H54 (cell line): ENCODE results near the gene ARRDC5.
"Not testable (repeated sequence)": the region's sequence is repeated elsewhere in the genome, so short reads cannot be mapped to it uniquely, and the experiment has no call there.

Experiments
- DNase-seq: peaks from one replicate; pipeline ENCODE4 v3.0.0; 2011; ENCODE audit warnings: low spot score, mixed read lengths; ENCODE audit not compliant: insufficient read length
- FAIRE-seq: peaks from 3 replicates; lab custom pipeline; 2011; peaks lifted over from hg19 to GRCh38; lab: Jason Lieb, UNC
- POLR2A ChIP-seq: IDR thresholded peaks from 2 replicates; pipeline ENCODE4 v1.6.1; 2011; ENCODE audit warnings: low read depth, mild to moderate bottlenecking, low read length

ARRDC5 gene

GRCh38 chr19:4868286-4868834 lies 34.3 kb downstream of the ARRDC5 start:
- DNase-seq (no peak), FAIRE-seq (no peak)
- no peak for TF ChIP-seq POLR2A

- peak; percentile 77 for TF ChIP-seq POLR2A
- DNase-seq (peak; percentile 91), FAIRE-seq (no peak)
These were observed 35.0 kb downstream of the ARRDC5 start, which contains the start of gene PLIN3 for GRCh38 chr19:4867534-4868285. Gene PLIN3 (minus strand): TSS chr19:4867667. CDS start chr19:4861394, 6,273 bp downstream.

- DNase-seq = peak; percentile 36
- peak; percentile 24; the same call in 1 of the 2 replicates for TF ChIP-seq POLR2A
- no peak for FAIRE-seq
These were observed 35.9 kb downstream of the ARRDC5 start for GRCh38 chr19:4866595-4867424.

GRCh38 chr19:4861147-4861546 lies 41.5 kb downstream of the ARRDC5 start:
- TF ChIP-seq POLR2A = no peak
- no peak for DNase-seq
- no peak for FAIRE-seq

GRCh38 chr19:4859697-4860096 lies 43.0 kb downstream of the ARRDC5 start:
- TF ChIP-seq POLR2A = no peak
- DNase-seq (no peak), FAIRE-seq (no peak)

- DNase-seq, FAIRE-seq: not testable (repeated sequence)
These were observed 46.2 kb downstream of the ARRDC5 start for GRCh38 chr19:4856468-4856867.

GRCh38 chr19:4853506-4853905 lies 49.2 kb downstream of the ARRDC5 start:
- FAIRE-seq, DNase-seq: not testable (repeated sequence)

GRCh38 chr19:4852484-4852883 lies 50.2 kb downstream of the ARRDC5 start:
- FAIRE-seq = no peak
- no peak for TF ChIP-seq POLR2A
- DNase-seq = no peak

- no peak for FAIRE-seq
These were observed 51.0 kb downstream of the ARRDC5 start for GRCh38 chr19:4851551-4852290.

GRCh38 chr19:4849019-4849418 lies 53.7 kb downstream of the ARRDC5 start:
- FAIRE-seq (no peak), DNase-seq (no peak)
- no peak for TF ChIP-seq POLR2A

More at GRCh38 chr19:4851551-4852290, 51.0 kb downstream of the ARRDC5 start:
- no peak for TF ChIP-seq POLR2A
- DNase-seq = peak; percentile 62

GRCh38 chr19:4847190-4847973 lies 55.3 kb downstream of the ARRDC5 start:
- FAIRE-seq (no peak), DNase-seq (no peak)
- TF ChIP-seq POLR2A = no peak

GRCh38 chr19:4845975-4846374 lies 56.7 kb downstream of the ARRDC5 start:
- not testable (repeated sequence) for DNase-seq, FAIRE-seq
